Thoracic aorta (tissue), 2 donors: Measurements from ENCODE around the gene WNK1. TPM values are rescaled to one million over a fixed set of nuclear protein-coding genes. Genes with fewer than 3 reads are reported as not detected.

Experiments
- ATAC-seq: fragments of 150-250 bp; one replicate; pipeline ENCODE4 v1.8.0; 2017; ENCODE audit warnings: low read depth; ENCODE audit not compliant: insufficient number of reproducible peaks, low FRiP score
- DNase-seq: peaks from one replicate; pipeline ENCODE4 v3.0.0-alpha.2; 2020; ENCODE audit warnings: low spot score
- H3K27ac ChIP-seq, 2 donors: fragments of 200-600 bp; sonication (generic); 1 replicate in 1 of 2; 2 replicates in 1 of 2; pipeline ENCODE4 v1.5.1; 2016; ENCODE audit warnings: mild to moderate bottlenecking in 2 of 2, moderate library complexity in 2 of 2
- H3K27me3 ChIP-seq: fragments of 200-600 bp; sonication (generic); replicated peaks from 2 replicates; pipeline ENCODE4 v1.6.0; 2016; ENCODE audit warnings: mild to moderate bottlenecking; ENCODE audit not compliant: insufficient read depth
- H3K36me3 ChIP-seq: fragments of 200-600 bp; sonication (generic); one replicate; pipeline ENCODE4 v1.5.1; 2016
- H3K4me1 ChIP-seq, 2 donors: fragments of 200-600 bp; sonication (generic); 1 replicate in 1 of 2; 2 replicates in 1 of 2; pipeline versions ENCODE4 v1.5.1 to v1.6.0; 2016; ENCODE audit warnings: low read depth in 2 of 2, mild to moderate bottlenecking in 1 of 2; ENCODE audit not compliant: control insufficient read depth in 1 of 2
- H3K4me3 ChIP-seq: fragments of 200-600 bp; sonication (generic); 2 replicates; pipeline ENCODE4 v1.5.1; 2016; ENCODE audit warnings: mild to moderate bottlenecking
- H3K9me3 ChIP-seq: fragments of 200-600 bp; sonication (generic); 2 replicates; pipeline ENCODE4 v1.5.1; 2016
- CTCF ChIP-seq: fragments of 200-600 bp; sonication (generic); IDR thresholded peaks from one replicate; pipeline ENCODE4 v1.5.1; 2019; ENCODE audit warnings: antibody characterized with exemption
- total RNA-seq, 2 donors: library from RNA; depleted of rRNA; stranded (reverse); fragments of >200 nt; gene quantifications; one replicate each; pipeline versions ENCODE4 v1.1.0 to v1.2.3, GENCODE V29; 2016

Gene WNK1
- total RNA-seq, 2 donors from 2014 or later: 191 to 197 TPM

- DNase-seq (no peak), ATAC-seq (no peak)
- Histone ChIP-seq H3K27ac (no peak overlapping the region), H3K36me3 (no peaks in the 10 kb centered on the region), H3K4me1 (peaks cover 20 to 30% of the 10 kb centered on the region in 2 donors), H3K4me3 (no peak overlapping the region), H3K9me3 (no peaks in the 10 kb centered on the region), H3K27me3 (no peaks in the 10 kb centered on the region)
- no peak for TF ChIP-seq CTCF
Observed at GRCh38 chr12:795305-795704, 42.9 kb downstream of the WNK1 start.

- no peaks in the 10 kb centered on the region for H3K36me3 ChIP-seq
- H3K4me1 ChIP-seq: peaks cover 32 to 36% of the 10 kb centered on the region in 2 donors
- DNase-seq (no peak), ATAC-seq (no peak)
- no peaks in the 10 kb centered on the region for H3K9me3 ChIP-seq
- no peak overlapping the region for H3K4me3 ChIP-seq
- no peak overlapping the region for H3K27ac ChIP-seq
- no peak for TF ChIP-seq CTCF
- H3K27me3 ChIP-seq: no peaks in the 10 kb centered on the region
Observed at GRCh38 chr12:800401-800800, 48.0 kb downstream of the WNK1 start.

GRCh38 chr12:802242-803120 is 50.1 kb downstream of the WNK1 start:
- Histone ChIP-seq H3K36me3 (no peaks in the 10 kb centered on the region), H3K27ac (no peak overlapping the region), H3K4me3 (no peak overlapping the region), H3K27me3 (no peaks in the 10 kb centered on the region), H3K9me3 (no peaks in the 10 kb centered on the region), H3K4me1 (peaks cover 37 to 44% of the 10 kb centered on the region in 2 donors)
- TF ChIP-seq CTCF: no peak
- no peak for DNase-seq
- no peak for ATAC-seq

- Histone ChIP-seq H3K36me3 (no peaks in the 10 kb centered on the region), H3K4me1 (peaks cover 33 to 62% of the 10 kb centered on the region in 2 donors), H3K9me3 (no peaks in the 10 kb centered on the region), H3K27me3 (no peaks in the 10 kb centered on the region), H3K4me3 (no peak overlapping the region), H3K27ac (no peak overlapping the region)
- ATAC-seq (no peak), DNase-seq (no peak)
- no peak for TF ChIP-seq CTCF
Observed at GRCh38 chr12:805022-805632, 52.7 kb downstream of the WNK1 start.

GRCh38 chr12:806200-806791 is 53.9 kb downstream of the WNK1 start:
- ATAC-seq (no peak), DNase-seq (no peak)
- H3K4me1 ChIP-seq: peaks cover 31 to 70% of the 10 kb centered on the region in 2 donors
- TF ChIP-seq CTCF: no peak
- peak overlapping the region in 1 of 2 donors; percentile 62 for H3K27ac ChIP-seq
- no peaks in the 10 kb centered on the region for H3K36me3 ChIP-seq
- no peaks in the 10 kb centered on the region for H3K9me3 ChIP-seq
- H3K27me3 ChIP-seq: no peaks in the 10 kb centered on the region
- H3K4me3 ChIP-seq: peak overlapping the region; percentile 24
